Measurements from ENCODE around the gene PDE7B.

Gene PDE7B

DNA sequence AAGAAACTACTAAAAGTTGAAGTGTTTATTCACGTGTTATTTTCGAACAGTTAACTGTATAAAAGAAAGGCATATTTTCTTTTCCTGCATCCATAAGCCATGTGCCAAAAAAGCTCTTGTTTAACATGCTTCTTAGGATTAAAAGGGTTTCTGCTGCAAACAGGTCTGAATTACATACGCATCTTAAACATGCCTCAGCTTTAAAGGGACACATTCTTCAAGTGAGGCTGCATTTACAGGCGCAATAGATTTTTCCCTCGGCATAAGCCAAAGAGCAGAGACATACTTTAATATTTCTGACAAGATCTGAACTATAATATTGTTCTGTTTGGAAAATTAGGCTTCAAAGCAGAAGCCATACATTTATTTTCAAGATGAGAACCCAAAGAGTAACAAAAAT is 39.4 kb downstream of the PDE7B start:
- no peak for DNase-seq (ENCODE audit: low spot score)

DNA sequence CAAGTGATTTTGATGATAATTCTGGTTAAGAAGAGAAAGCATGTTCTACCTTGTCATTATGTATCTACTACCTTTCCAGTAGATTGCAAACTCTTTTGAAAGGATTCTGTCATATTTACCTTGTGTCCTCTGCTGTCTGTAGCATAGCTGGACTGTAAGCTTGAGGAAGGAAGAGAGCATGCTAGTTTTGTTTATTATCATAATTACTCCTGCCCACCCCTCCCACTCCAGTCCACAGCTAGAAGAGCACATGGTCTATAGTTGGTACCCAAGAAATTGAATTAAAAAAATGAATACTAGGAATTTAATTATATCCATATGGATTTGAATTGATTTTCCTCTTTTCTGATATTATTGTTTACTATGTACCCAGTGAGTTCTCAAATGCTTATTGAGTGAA is 40.2 kb downstream of the PDE7B start:
- no peak for DNase-seq (ENCODE audit: low spot score)

DNA sequence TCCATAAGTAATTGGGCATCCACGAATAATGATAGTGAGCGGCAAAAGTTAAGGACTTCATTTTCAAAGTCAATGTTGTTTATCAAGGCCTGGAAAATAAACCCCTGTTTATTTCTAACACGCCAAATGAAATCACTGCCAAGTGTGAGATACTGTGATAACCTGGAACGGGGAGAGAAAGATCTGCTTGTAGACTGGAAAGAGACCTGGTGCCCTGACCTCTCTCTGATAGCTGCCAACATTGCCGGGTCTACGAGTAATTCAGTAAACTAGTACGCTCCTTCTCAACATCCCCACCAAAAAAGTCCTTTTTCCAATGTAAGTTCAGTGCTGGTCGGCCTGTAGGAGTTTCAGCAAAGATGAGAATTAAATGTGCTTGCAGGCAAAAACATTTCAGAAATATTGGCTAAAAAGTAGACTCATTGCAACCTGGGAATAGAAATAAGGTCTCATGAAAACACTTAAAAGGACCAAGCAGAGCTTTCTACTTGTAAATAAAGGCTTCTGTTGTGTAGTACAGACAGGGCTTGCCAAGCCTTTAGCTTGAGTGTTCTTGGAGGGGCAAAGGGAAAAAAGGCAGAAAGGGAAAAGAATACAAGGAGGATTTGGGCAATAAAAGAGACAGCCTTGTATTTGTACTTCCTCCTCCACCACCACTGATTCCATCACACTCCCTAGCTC is 43.9 kb downstream of the PDE7B start:
- DNase-seq (ENCODE audit: low spot score) = no peak

DNA sequence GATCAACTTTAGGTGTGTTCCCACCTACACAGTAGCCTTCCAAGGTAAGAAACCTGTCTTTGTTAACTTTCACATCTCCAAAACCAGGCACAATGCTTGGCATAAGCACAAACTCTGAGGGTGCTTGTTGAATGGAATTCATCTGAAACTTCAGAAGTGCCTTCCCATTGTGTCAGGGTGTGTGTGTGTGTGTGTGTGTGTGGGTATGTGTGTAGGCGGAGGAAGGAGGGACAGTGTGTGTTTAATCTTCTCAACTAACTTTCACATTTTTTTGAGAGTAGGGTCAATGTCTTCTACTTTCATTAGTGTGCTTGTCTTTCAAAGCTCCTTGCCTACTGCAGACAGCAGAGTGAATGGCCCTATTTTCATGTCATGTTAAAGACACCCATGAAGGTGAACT is 45.6 kb downstream of the PDE7B start:
- DNase-seq (ENCODE audit: low spot score) = no peak

DNA sequence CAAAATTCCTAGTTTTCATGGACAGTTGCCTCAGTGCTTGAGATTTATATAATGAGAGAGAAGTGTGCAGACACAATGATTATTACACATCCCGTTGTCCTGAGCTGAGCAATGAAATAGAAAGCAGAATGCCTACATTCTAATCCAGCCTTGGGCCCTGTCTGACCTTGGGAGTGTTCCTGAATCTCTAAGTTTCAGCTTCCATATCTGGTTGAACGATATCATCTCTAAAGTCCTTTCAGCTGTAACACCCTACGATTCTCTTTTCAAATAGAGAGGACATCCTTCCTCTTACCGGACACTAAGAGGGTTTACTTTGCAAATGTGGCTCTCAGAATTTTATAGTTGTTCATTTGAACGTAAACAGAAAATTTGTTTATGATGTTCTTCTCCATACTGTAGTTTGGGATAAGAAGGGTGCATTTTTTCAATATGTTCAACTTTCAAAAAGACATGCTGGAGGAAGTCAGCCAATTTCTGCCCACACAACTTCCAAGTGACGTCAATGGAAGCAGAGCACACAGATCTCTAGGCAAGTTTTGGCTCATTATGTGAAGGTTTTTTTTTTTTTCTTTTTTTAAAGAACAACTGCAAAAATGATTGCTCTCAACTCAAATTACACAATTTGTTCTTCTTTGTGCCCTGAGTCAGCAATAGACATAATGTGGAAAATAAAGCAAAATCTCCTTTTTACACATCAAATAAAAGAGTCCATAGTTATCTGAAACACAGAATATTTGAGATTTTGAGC is 50.4 kb downstream of the PDE7B start:
- DNase-seq (ENCODE audit: low spot score) = no peak

DNA sequence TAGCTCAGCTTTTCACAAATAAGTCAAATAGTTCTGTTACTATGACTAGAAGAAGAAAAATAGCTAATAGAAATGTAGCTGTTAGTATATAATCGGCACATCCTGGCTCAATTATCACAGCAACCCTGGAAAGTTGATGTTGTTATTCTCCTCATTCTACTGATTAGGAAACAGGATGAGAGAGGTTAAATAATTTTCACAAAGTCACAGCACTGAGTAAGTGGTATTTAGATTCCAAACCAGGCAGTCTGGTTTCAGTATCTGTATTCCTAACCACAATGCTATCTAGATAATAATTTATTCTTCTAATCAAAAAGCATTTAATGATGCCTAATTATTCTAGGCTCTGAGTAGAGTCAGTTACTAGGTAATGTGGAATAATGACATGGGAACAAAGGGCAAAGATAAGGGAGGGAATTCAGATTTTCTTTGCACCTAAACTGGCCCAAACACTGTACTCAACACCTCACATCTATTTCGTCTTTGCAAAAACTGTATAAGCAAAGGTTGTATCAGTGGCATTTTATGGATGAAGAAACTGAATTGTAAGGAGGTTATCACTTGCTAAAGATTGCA is 51.3 kb downstream of the PDE7B start:
- DNase-seq (ENCODE audit: low spot score) = no peak

DNA sequence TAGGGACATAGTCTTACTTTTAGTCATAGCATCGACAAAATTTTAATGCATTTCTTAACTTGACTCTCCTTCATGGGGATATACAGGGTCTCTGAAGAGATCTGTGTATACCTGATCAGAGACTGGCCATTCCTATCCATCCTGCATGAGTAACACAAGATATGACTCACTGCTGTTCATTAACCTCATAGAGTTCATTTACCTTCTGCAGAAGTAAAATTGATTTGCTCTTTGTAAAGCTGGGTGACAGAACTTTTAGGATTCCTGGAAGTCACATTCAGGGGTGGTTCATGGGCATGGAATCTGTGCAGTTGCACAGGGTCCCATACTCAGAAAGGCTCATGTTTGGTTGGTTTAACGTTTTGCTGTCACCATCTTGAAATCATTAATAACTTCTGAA is 53.2 kb downstream of the PDE7B start:
- DNase-seq (ENCODE audit: low spot score) = no peak

DNA sequence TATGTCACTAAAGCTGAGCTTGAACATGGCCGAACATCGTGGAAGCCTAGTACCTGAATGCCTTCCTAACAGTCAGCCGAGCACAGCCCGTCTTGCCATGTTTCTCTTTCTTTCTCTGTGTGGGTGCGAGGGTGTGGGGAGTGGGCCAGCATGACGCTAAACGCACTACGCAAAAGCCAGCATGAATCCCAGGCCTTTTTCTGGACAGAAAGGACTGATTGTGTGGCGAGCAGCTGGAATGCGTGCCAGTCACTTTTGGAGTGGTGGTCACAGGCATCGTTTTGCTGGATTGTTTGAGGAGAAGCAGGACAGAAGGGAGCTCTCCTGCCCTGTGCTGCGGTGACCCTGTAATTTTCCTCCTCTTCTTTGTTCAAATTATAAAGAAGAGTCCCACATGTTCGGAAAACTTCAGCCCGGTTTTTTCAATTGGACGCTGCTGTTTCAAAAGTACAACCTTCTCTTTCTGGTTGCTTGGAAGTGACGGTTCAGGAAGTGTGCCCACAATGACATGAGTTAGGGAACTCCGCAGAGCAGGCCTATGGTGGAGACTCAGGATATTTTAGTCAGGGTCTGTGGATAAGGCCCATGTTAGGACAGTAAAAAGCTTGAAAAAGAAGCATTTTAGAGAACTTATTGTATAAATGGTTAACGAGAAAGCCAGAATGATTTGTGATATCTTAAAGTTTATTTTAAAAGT is 54.3 kb downstream of the PDE7B start:
- DNase-seq (ENCODE audit: low spot score) = no peak

DNA sequence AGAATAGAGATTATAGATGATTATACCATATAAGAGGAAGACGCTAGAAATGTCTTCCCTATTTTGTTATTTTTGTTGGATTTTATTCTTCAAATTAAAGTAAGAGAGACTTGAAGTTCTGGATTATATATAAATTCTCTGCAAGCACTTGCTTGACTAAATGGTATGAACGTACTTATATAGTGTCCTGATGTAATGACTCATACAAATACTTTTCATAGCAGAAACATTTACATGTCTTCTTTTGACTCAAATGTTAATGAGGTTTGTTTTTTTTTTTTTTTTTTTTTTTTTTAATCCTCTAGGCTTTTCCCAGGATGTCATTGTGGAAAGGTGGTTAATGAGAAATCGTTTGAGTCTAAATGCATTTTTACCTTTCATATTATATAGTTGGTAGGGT is 55.0 kb downstream of the PDE7B start:
- no peak for DNase-seq (ENCODE audit: low spot score)

DNA sequence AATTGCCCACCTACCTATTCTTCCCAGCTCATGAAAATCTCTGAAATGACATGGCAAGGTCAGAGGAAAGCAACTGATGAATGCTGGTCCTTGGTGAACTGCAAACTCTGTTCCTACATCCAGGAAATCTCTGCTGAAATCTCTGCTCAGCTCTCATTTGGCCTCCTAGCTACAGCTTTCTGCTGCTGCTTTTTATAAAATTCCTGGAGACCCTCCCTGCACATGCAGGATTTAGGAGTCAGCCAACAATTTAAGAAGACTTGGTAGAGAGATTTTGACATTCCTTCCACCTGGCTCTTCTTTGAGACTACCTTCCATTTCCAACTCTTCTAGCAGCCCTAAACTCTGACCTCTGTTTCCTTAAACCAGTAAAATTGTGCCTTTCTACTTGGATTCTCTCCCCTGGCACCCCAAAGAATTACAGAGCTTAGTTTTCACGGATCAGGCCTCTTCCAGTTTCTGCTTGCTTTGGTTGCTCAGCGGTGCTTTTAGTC is 55.5 kb downstream of the PDE7B start:
- no peak for DNase-seq (ENCODE audit: low spot score)

DNA sequence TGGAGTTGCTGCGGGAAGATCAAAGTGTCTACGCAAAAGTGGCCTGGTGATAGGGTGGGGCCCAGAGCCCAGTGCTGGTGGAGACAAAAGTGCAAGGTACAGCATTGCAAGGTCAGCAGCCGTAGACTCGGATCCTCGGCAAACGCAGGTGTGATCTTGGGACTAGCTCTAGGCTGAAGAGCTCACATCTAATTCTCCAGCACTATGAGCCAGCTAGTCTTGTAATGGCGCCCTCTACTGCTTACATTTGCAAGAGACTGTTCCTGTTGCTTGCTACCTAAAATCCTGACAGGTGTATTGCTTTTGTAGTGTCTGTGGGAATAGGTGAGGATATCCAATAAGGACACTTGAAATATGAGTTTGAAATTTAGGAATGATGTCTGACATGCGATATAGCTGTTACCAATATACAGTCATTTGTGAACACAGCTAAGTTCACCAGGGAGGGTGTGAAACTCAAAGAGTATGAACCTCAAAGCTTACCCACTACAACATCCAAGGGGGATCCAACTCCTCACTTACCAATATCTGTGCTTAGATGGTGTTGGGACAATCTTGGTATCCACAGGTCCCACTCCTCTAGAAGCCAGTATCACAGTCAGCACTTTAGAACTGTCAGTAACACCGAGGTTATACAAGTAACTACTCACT is 58.4 kb downstream of the PDE7B start:
- DNase-seq (ENCODE audit: low spot score) = peak; percentile 66

DNA sequence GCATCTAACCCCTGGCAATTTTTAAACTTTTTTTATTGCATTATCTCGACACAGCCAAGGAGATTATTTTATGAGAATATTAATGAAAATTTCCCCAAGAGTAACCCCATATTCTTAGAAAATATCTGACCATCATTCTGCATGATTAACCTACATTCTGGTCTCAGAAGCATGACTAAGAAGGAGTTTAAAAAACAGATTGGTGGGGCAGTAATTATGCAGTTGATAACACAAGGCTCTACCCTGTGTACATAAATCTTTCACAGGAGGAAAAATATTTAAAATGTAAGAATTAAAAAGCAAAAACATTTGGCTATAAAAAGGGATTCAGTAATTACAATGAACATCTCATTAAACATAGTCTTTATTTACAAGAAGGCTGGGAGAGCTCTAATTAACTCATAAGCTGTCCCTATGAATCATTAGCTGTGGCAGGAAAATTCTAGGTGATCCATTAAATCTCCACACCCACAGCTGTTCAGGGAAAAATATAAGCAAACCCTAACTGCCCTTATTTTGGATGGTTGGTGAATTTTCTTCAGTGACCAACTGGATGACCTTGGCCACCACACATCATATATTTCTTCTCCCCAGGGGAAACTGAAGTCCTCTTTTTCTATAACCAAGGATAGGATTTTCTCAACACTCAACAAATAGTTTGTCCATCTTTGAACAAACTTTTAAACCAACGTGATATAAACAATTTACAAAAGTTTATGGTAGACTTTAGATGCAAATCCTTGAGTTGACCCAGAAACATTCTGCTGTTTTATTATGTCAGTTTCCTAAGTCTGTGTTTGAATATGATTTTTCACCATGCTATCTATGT is 59.5 kb downstream of the PDE7B start:
- DNase-seq (ENCODE audit: low spot score) = no peak

DNA sequence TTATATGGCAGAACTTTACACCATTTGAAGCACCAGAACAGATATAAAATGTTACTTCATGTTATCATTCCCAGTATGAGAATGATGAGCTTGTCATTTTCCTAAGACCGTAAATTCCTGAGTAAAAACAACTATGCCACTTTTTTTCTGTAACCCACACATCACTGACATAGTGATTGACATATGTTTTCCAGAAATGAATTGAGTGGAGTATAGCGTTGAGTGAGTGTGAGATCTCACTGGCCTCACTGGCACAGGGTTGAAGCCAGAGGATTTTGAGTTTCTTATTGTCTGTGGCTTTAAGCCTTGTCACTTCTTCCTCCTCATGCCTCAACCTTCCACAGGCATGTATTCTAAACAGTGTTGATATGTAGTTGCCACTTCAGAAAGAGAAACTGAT is 62.3 kb downstream of the PDE7B start:
- DNase-seq (ENCODE audit: low spot score) = no peak

DNA sequence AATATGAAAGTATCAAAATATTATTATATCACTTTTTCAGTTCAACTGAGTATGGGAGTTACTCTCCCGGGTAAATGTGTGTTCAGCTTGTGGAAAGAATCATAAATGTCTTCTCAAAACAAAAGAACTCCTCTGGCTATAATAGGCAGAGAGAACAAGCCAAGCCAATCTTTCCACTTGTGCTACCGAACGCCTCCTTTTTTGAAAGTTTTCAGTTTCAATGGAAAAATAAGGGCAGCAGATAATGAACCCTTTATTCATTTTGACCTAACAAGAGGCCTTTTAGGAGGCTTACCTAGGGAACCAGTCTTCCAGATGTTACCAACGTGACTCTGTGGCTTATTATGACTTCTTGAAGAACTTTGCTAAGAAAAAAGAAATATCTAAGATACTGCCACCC is 67.5 kb downstream of the PDE7B start:
- DNase-seq (ENCODE audit: low spot score) = no peak

DNA sequence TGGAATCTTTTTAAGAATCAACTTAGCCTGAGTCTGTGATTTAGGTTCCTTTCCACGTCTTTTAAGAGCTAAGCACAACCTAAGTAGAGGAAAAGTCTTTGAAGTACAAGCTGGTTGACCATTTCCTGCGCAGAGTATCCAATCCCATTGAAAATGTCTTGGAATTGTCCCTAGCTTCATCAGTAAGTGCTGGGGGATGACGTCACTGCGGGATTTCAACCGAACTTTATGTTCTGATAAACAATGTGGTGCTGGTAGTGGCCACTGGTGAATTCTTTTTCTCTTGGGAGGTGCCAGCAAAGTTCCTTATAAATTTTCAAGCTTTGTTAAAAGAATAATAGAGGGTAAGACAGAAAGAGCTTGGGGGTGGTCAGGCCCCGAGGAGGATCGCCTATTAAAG is 69.2 kb downstream of the PDE7B start:
- DNase-seq (ENCODE audit: low spot score) = no peak

DNA sequence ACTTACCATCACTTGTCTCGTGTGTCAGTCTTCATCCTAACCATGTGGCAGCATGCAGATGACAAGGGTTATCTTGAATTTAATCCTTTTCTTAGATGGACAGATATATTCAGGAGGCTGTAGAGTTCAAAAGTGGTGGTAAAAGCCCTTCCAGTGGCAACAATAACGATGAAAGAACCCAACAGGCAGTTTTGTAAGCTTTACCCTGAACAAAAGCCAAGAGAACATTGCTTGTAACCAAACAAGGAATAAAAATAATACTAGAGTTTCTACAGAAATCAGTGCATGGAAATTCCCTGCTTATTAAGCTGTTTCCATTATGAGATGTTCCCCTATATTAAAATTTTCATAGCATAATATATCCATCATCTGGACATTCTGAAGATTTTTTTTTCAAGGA is 69.7 kb downstream of the PDE7B start:
- no peak for DNase-seq (ENCODE audit: low spot score)

DNA sequence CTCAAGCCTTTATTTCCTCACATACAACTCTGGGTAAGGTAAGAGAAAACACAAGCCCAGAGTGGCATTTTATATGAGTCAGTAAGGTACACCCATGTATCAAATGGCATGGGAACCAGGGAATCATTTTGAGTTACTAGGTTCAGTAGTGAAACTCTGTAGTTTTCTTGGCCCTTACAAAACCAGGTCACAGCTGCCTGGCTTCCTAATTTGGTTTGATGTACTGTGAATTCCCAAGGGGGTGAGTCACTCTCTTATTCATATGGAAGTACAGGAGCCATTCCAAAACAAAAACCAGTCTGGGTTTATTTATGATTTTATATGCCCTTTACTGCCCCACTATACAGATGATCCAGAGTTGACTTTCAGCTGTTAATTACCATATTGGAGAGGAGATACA is 70.7 kb downstream of the PDE7B start:
- peak; percentile 59 for DNase-seq (ENCODE audit: low spot score)

DNA sequence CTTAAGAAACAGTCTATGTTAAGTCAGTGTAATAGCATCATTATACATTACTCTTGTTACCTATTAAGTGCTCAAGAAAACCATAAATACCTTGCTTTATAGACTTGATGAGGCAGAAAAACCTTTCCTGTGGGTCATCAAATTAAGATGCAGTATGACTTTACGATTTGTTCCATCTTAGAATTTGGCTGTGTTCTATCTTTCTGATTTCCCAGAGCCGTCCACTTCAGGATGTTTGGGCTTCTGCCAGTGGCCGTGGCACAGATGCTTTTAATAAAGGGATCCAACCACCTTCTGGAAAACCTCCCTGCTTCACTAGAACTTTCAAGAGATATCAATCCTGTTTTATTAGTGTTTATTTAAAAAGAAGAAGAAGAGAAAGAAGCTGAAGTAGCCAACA is 71.2 kb downstream of the PDE7B start:
- DNase-seq (ENCODE audit: low spot score) = no peak

DNA sequence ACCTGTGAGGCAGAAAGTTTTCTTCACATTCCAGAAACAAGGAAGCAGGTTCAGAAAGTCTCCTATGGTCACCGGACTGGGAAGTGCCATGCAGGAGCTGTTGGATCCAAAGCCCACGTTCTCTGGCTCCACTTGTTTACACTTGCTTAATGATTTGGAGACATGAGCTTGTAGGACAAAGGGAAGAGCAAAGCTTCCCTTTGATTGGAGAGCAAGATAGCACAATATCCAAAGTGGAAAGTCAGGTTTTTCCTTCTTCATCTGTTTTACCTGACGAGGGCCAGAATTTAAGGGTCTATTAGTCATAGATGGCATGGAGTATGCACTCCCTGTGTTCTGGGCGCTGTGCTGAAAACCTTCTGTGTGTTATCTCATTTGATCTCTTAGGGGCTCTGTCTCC is 81.2 kb downstream of the PDE7B start:
- DNase-seq (ENCODE audit: low spot score) = no peak

DNA sequence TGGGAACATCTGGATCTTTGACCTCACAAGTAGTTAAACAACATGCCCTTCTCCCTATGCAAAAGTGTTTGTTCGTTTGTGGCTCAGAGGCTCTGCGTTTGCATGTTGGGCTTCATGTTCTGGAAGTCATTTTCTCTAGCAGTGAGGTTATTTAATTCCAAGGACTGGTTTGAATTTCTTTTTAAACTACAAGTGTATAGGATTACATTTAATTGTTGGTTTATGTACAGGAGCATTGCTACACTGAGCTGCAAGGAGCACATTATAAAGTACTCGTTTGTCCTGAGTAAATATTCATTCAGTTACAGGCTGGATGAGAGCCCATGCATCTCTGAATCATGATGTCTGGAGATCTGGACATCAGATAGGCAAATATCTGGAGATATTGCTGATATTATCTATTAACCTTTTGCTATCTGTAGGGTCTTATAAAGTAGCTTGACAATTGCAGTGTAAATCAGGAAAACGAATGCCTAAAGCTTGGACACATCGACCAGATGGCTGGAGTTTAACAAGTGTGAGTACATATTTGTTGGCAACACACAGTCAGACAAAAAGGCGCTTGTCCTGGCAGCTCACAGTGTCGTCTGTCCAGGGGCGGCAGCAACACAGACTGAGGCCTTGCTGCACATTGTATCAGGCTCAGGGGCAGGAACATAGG is 84.6 kb downstream of the PDE7B start:
- DNase-seq (ENCODE audit: low spot score) = no peak

DNA sequence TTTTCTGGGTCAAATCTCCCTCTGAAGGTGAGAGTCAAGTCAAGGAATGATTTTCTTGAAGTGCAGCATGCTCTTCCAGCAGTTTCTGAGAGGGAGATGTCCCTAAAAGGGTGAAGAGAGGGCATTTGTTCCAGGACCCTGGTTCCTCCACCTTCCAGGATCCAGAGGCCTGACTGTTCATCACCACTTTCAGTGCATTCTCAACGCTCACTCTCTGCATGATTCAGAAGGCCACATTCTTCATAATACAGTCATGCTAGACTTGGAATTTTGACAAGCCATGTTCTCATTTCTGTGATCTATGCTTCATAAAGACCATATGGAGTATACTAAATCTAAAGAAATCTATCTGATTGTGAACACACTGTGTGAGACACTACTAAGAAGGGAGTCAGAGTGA is 85.1 kb downstream of the PDE7B start:
- no peak for DNase-seq (ENCODE audit: low spot score)

Measured in iPS-NIHi11 (cell line).